C4-2B (cell line): ENCODE data around the gene GOLT1B.

Experiments used
- CTCF ChIP-seq: fragments of 450-650 bp; conservative IDR thresholded peaks from 2 replicates; pipeline ENCODE4 v1.5.1; 2017; ENCODE audit warnings: mild to moderate bottlenecking
- ZFX ChIP-seq: fragments of 450-650 bp; IDR thresholded peaks from 2 replicates; pipeline ENCODE4 v1.6.1; 2017

GRCh38 chr12:21526053-21526452, 24.5 kb downstream of the GOLT1B start, which contains the start of gene SPX:
- no peak for TF ChIP-seq CTCF
- no peak for TF ChIP-seq ZFX
